Measurements from ENCODE around the gene AFMID.

- TF ChIP-seq, protein P1, sequence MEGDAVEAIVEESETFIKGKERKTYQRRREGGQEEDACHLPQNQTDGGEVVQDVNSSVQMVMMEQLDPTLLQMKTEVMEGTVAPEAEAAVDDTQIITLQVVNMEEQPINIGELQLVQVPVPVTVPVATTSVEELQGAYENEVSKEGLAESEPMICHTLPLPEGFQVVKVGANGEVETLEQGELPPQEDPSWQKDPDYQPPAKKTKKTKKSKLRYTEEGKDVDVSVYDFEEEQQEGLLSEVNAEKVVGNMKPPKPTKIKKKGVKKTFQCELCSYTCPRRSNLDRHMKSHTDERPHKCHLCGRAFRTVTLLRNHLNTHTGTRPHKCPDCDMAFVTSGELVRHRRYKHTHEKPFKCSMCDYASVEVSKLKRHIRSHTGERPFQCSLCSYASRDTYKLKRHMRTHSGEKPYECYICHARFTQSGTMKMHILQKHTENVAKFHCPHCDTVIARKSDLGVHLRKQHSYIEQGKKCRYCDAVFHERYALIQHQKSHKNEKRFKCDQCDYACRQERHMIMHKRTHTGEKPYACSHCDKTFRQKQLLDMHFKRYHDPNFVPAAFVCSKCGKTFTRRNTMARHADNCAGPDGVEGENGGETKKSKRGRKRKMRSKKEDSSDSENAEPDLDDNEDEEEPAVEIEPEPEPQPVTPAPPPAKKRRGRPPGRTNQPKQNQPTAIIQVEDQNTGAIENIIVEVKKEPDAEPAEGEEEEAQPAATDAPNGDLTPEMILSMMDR (IDR thresholded peaks at IDR 0.05) = peak in 1 of 7 experiments; percentile 13
- no peak for TF ChIP-seq POLR2A (IDR thresholded peaks at IDR 0.05)
These were observed 49.6 kb upstream of the AFMID start for GRCh38 chr17:78137392-78138203.

All from body of pancreas (tissue), 4 donors.